ENCODE data around the gene JAK2.

GRCh38 chr9:5113994-5114748 lies 129.1 kb downstream of the JAK2 start:
- TF ChIP-seq CTCF (IDR thresholded peaks at IDR 0.05; ENCODE audit: low read length) (no peak), EZH2 (IDR thresholded peaks at IDR 0.05; ENCODE audit: borderline replicate concordance, low read length) (no peak)

Data from OCI-LY1 (cell line).